HG02852 (cell line): ENCODE results near the gene OR51V1.

Experiments
- ATAC-seq: cut with Tn5 transposase; IDR thresholded peaks from one replicate; pipeline ENCODE4 v1.9.1; 2021; ENCODE audit warnings: mild to moderate bottlenecking, moderate library complexity; ENCODE audit not compliant: unreplicated experiment

Gene OR51V1

GRCh38 chr11:5231111-5231510 is 30.6 kb upstream of the OR51V1 start:
- ATAC-seq, result no peak

GRCh38 chr11:5230266-5230665 is 29.8 kb upstream of the OR51V1 start:
- no peak for ATAC-seq

GRCh38 chr11:5229796-5230195 is 29.3 kb upstream of the OR51V1 start:
- no peak for ATAC-seq

GRCh38 chr11:5229356-5229755 is 28.9 kb upstream of the OR51V1 start:
- ATAC-seq, result peak; percentile 56

GRCh38 chr11:5228124-5228523 is 27.6 kb upstream of the OR51V1 start:
- ATAC-seq, result no peak

GRCh38 chr11:5227681-5228080 is 27.2 kb upstream of the OR51V1 start:
- no peak for ATAC-seq

GRCh38 chr11:5226732-5227310 is 26.3 kb upstream of the OR51V1 start, which contains the start of gene HBB:
Gene HBB (minus strand): TSS chr11:5227071. CDS start chr11:5227021, 50 bp downstream.
- no peak for ATAC-seq

- ATAC-seq, result no peak
These were observed 25.0 kb upstream of the OR51V1 start for GRCh38 chr11:5225480-5225871.

GRCh38 chr11:5224538-5225479 is 24.3 kb upstream of the OR51V1 start:
- ATAC-seq, result no peak

GRCh38 chr11:5223686-5224085 is 23.2 kb upstream of the OR51V1 start:
- ATAC-seq, result no peak

- no peak for ATAC-seq
These were observed 22.7 kb upstream of the OR51V1 start for GRCh38 chr11:5223146-5223545.

GRCh38 chr11:5210376-5210885 is 9.9 kb upstream of the OR51V1 start:
- ATAC-seq, result no peak

- peak; percentile 59 for ATAC-seq
These were observed 4.3 kb upstream of the OR51V1 start for GRCh38 chr11:5204787-5205186.

GRCh38 chr11:5203366-5203765 is 2.9 kb upstream of the OR51V1 start:
- ATAC-seq, result no peak

- ATAC-seq, result no peak
These were observed 2.2 kb downstream of the OR51V1 start for GRCh38 chr11:5198285-5198684.

GRCh38 chr11:5197536-5197935 is 2.9 kb downstream of the OR51V1 start:
- no peak for ATAC-seq

- ATAC-seq, result no peak
These were observed 3.8 kb downstream of the OR51V1 start for GRCh38 chr11:5196731-5197130.

- no peak for ATAC-seq
These were observed 4.4 kb downstream of the OR51V1 start for GRCh38 chr11:5196067-5196466.

- ATAC-seq, result no peak
These were observed 7.7 kb downstream of the OR51V1 start for GRCh38 chr11:5192738-5193137.

- no peak for ATAC-seq
These were observed 12.3 kb downstream of the OR51V1 start for GRCh38 chr11:5188201-5188600.

- ATAC-seq, result no peak
These were observed 22.2 kb downstream of the OR51V1 start for GRCh38 chr11:5178046-5178837.
